SU-DHL-6 (cell line): ENCODE data around the gene TAF15.

Source experiments
- H2AFZ ChIP-seq: fragments of 200-600 bp; sonication (generic); 2 replicates; pipeline ENCODE4 v1.6.1; 2014; ENCODE audit warnings: low read depth, mild to moderate bottlenecking, moderate library complexity, mixed read lengths, antibody characterized with exemption, low read length; ENCODE audit not compliant: severe bottlenecking
- H3F3A ChIP-seq: fragments of 200-600 bp; shearing (Covaris generic); 2 replicates; pipeline ENCODE4 v1.6.0; 2016; ENCODE audit warnings: antibody characterized with exemption, mild to moderate bottlenecking; ENCODE audit not compliant: insufficient read depth
- H3K27ac ChIP-seq: fragments of 200-600 bp; sonication (generic); 2 replicates; pipeline ENCODE4 v1.5.1; 2016; ENCODE audit warnings: low read depth, mild to moderate bottlenecking, low read length, moderate library complexity, mixed read lengths
- H3K27me3 ChIP-seq: fragments of 200-600 bp; sonication (generic), shearing (Covaris generic); 2 replicates; pipeline ENCODE4 v1.6.0; 2014; ENCODE audit warnings: mild to moderate bottlenecking, low read length
- H3K36me3 ChIP-seq: fragments of 200-600 bp; sonication (generic); 2 replicates; pipeline ENCODE4 v1.6.1; 2014; ENCODE audit warnings: mild to moderate bottlenecking, low read length, mixed read lengths
- H3K4me2 ChIP-seq: fragments of 300-600, 200-600 bp; shearing (Covaris generic), sonication (generic); 2 replicates; pipeline ENCODE4 v1.6.0; 2014; ENCODE audit warnings: low read length, low read depth, mild to moderate bottlenecking; ENCODE audit not compliant: poor library complexity, severe bottlenecking
- H3K4me3 ChIP-seq: fragments of 200-600 bp; sonication (generic); 2 replicates; pipeline ENCODE4 v1.5.1; 2014; ENCODE audit warnings: antibody characterized with exemption, low read length, mild to moderate bottlenecking, mixed read lengths; ENCODE audit not compliant: insufficient read depth, poor library complexity, severe bottlenecking
- H3K79me2 ChIP-seq: fragments of 200-600 bp; sonication (generic); 2 replicates; pipeline ENCODE4 v1.6.1; 2014; ENCODE audit warnings: mild to moderate bottlenecking, low read length, moderate library complexity; ENCODE audit not compliant: insufficient read depth
- H3K9ac ChIP-seq: fragments of 200-600 bp; sonication (generic); 2 replicates; pipeline ENCODE4 v1.7.0; 2014; ENCODE audit warnings: mild to moderate bottlenecking, low read length
- H3K9me2 ChIP-seq: fragments of 200-600 bp; sonication (generic); replicated peaks from 2 replicates; pipeline ENCODE4 v1.6.1; 2014; ENCODE audit warnings: low read length; ENCODE audit not compliant: insufficient read depth
- H3K9me3 ChIP-seq: fragments of 200-600 bp; sonication (generic); 2 replicates; pipeline ENCODE4 v1.6.1; 2014; ENCODE audit warnings: low read length, mixed read lengths; ENCODE audit not compliant: insufficient read depth
- H4K20me1 ChIP-seq: fragments of 200-600 bp; sonication (generic); 2 replicates; pipeline ENCODE4 v1.6.1; 2014; ENCODE audit warnings: low read depth, mild to moderate bottlenecking, antibody characterized with exemption, low read length, moderate library complexity, mixed read lengths
- CTCF ChIP-seq: fragments of 200-600 bp; sonication (generic); IDR thresholded peaks from one replicate; pipeline ENCODE4 v1.5.1; 2017; ENCODE audit warnings: antibody characterized with exemption, mild to moderate bottlenecking, low read length, moderate library complexity; ENCODE audit not compliant: insufficient read depth, poor library complexity, severe bottlenecking
- EZH2phosphoT487 ChIP-seq: fragments of 200-600 bp; sonication (generic), shearing (Covaris generic); conservative IDR thresholded peaks from 2 replicates; pipeline ENCODE4 v1.6.1; 2018; ENCODE audit warnings: mild to moderate bottlenecking, antibody characterized with exemption, low read length, moderate library complexity, mixed read lengths

TAF15 gene

GRCh38 chr17:35801583-35802224, 7.6 kb upstream of the TAF15 start:
- Histone ChIP-seq H3K4me2 (no peak overlapping the region), H3K4me3 (no peak overlapping the region), H3F3A (no peaks in the 10 kb centered on the region), H4K20me1 (no peaks in the 10 kb centered on the region), H3K27me3 (no peaks in the 10 kb centered on the region), H2AFZ (no peak overlapping the region), H3K9me3 (no peaks in the 10 kb centered on the region), H3K36me3 (no peaks in the 10 kb centered on the region), H3K9ac (no peak overlapping the region), H3K27ac (no peak overlapping the region), H3K9me2 (no peaks in the 10 kb centered on the region), H3K79me2 (no peaks in the 10 kb centered on the region)
- TF ChIP-seq CTCF (no peak), EZH2phosphoT487 (no peak)

- H4K20me1 ChIP-seq = no peaks in the 10 kb centered on the region
- H3K9me3 ChIP-seq = no peaks in the 10 kb centered on the region
- H3K4me2 ChIP-seq = no peak overlapping the region
- H3K4me3 ChIP-seq = no peak overlapping the region
- H3K27me3 ChIP-seq = no peaks in the 10 kb centered on the region
- H3K9ac ChIP-seq = no peak overlapping the region
- H2AFZ ChIP-seq = no peak overlapping the region
- TF ChIP-seq EZH2phosphoT487 (no peak), CTCF (peak; percentile 84)
- no peaks in the 10 kb centered on the region for H3K36me3 ChIP-seq
- H3K79me2 ChIP-seq = peaks cover 4% of the 10 kb centered on the region
- H3K9me2 ChIP-seq = no peaks in the 10 kb centered on the region
- no peak overlapping the region for H3K27ac ChIP-seq
- H3F3A ChIP-seq = no peaks in the 10 kb centered on the region
Observed at GRCh38 chr17:35804658-35805192, 4.6 kb upstream of the TAF15 start.

- peak overlapping the region; percentile 73 for H3K4me2 ChIP-seq
- peaks cover 22% of the 10 kb centered on the region for H4K20me1 ChIP-seq
- H3K4me3 ChIP-seq = no peak overlapping the region
- peaks cover 14% of the 10 kb centered on the region for H3F3A ChIP-seq
- H3K9me3 ChIP-seq = no peaks in the 10 kb centered on the region
- no peaks in the 10 kb centered on the region for H3K27me3 ChIP-seq
- H3K9me2 ChIP-seq = no peaks in the 10 kb centered on the region
- peaks cover 33% of the 10 kb centered on the region for H3K79me2 ChIP-seq
- H2AFZ ChIP-seq = no peak overlapping the region
- no peak overlapping the region for H3K27ac ChIP-seq
- H3K9ac ChIP-seq = peak overlapping the region; percentile 84; the same call in 1 of the 2 replicates
- no peak for TF ChIP-seq CTCF
- no peak for TF ChIP-seq EZH2phosphoT487
- peaks cover 8% of the 10 kb centered on the region for H3K36me3 ChIP-seq
Observed at GRCh38 chr17:35807371-35808144, 1.7 kb upstream of the TAF15 start.
